AG04450 (cell line): ENCODE measurements around the gene FHIP2A. TPM values are rescaled to one million over a fixed set of nuclear protein-coding genes. Genes with fewer than 3 reads are reported as not detected.
"Not testable (repeated sequence)": the region's sequence is repeated elsewhere in the genome, so short reads cannot be mapped to it uniquely, and the experiment has no call there.

Source experiments
- CTCF ChIA-PET: fragments of 300-600, 350-600 bp; formaldehyde crosslinking; extraction: SDS; loops from one replicate; lab custom pipeline; 2022; ENCODE audit warnings: antibody characterized with exemption, inconsistent platforms; lab: Charles Lee
- POLR2A ChIA-PET: fragments of 350-600 bp; formaldehyde crosslinking; extraction: SDS; loops from one replicate; lab custom pipeline; 2021; ENCODE audit warnings: antibody characterized with exemption, inconsistent platforms; lab: Yijun Ruan, JAX
- DNase-seq: peaks from one replicate; pipeline ENCODE4 v3.0.0-alpha.2; 2011; ENCODE audit warnings: low read depth, low spot score
- H3K27ac ChIP-seq: one replicate; pipeline ENCODE4 v1.5.1; 2012; ENCODE audit warnings: low read depth, low read length, control low read depth
- H3K27me3 ChIP-seq: one replicate; pipeline ENCODE4 v1.6.0; 2012; ENCODE audit warnings: low read length; ENCODE audit not compliant: control insufficient read depth, insufficient read depth
- H3K4me3 ChIP-seq: 2 replicates; pipeline ENCODE4 v1.5.1; 2011; ENCODE audit warnings: mild to moderate bottlenecking, low read depth, low read length, control low read depth
- H3K9me3 ChIP-seq: 2 replicates; pipeline ENCODE4 v1.5.1; 2012; ENCODE audit warnings: low read length; ENCODE audit not compliant: control insufficient read depth, insufficient read depth
- polyA minus RNA-seq: library from RNA; depleted of rRNA, polyadenylated mRNA; stranded (reverse); fragments of >200 nt; gene quantifications from 2 replicates; pipeline ENCODE4 v1.2.3, GENCODE V29; 2011; rRNA and poly(A)+ RNA removed
- polyA plus RNA-seq: library from polyadenylated mRNA; depleted of rRNA; stranded (reverse); fragments of >200 nt; gene quantifications from 2 replicates; pipeline ENCODE4 v1.2.3, GENCODE V29; 2011; rRNA removed
- TF ChIP-seq, protein P1 (sequence below): IDR thresholded peaks from 2 replicates; pipeline ENCODE4 v1.5.1; 2011; ENCODE audit warnings: low read depth, low read length, control low read depth, inconsistent platforms

The FHIP2A gene, protein sequence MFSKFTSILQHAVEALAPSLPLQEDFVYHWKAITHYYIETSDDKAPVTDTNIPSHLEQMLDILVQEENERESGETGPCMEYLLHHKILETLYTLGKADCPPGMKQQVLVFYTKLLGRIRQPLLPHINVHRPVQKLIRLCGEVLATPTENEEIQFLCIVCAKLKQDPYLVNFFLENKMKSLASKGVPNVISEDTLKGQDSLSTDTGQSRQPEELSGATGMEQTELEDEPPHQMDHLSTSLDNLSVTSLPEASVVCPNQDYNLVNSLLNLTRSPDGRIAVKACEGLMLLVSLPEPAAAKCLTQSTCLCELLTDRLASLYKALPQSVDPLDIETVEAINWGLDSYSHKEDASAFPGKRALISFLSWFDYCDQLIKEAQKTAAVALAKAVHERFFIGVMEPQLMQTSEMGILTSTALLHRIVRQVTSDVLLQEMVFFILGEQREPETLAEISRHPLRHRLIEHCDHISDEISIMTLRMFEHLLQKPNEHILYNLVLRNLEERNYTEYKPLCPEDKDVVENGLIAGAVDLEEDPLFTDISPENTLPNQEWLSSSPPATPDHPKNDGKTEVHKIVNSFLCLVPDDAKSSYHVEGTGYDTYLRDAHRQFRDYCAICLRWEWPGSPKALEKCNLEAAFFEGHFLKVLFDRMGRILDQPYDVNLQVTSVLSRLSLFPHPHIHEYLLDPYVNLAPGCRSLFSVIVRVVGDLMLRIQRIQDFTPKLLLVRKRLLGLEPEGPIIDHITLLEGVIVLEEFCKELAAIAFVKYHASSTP
- polyA plus RNA-seq: 19.2 and 27.3 TPM in 2 replicates
- 36.2 and 44.8 TPM in 2 replicates for polyA minus RNA-seq

DNA sequence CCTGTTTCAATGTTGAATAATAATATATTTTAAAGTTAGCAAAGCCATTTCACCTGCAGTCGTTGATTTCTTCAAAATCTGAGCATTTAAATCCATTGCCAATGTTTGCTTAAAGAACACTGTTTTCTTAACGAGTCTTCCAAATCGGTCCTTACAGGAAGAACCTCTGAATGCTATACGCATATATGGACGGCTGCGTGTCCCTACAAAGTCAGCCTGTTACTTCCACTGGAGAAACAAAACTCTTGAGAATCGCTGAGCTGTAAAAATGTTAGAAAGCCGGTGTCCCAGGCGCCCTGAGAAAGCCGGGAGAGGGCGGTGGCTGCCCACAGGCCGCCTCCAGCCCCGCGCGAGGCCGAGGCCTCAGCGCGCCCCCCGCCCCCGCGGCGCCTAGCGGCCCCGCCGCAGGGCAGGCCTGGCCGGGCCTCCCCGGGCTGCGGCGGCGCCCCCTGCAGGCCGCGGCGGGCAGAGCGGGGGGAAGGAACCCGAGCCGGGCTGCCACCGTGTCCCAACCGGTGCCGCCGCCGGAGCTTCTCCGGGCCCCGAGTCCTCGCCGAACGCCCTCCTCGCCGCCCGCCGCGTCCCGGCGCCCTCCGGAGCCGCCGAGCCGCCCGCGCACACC lies at the start of gene FHIP2A:
Gene FHIP2A (plus strand): TSS at position 488 of the 622 bp plus-strand sequence. CDS start 299 bp downstream, outside the sequence.
- ChIA-PET CTCF (interaction anchor here (0.6 to 3.5 kb wide), 43 partner anchors 9 to 872 kb away, joined by 3 to 53 read pairs (median 4); no protein-coding TSS in a partner anchor), POLR2A (interaction anchor here (0.9 to 2.2 kb wide), 6 partner anchors 12 to 515 kb away, joined by 3 to 12 read pairs (median 4); no protein-coding TSS in a partner anchor)
- Histone ChIP-seq H3K4me3 (peak within 1 kb of the TSS; percentile 79), H3K27ac (peak within 1 kb of the TSS; percentile 99), H3K9me3 (no peaks in the 10 kb centered on the region), H3K27me3 (no peaks in the 10 kb centered on the region)
- no peak for DNase-seq
- TF ChIP-seq, protein P1, sequence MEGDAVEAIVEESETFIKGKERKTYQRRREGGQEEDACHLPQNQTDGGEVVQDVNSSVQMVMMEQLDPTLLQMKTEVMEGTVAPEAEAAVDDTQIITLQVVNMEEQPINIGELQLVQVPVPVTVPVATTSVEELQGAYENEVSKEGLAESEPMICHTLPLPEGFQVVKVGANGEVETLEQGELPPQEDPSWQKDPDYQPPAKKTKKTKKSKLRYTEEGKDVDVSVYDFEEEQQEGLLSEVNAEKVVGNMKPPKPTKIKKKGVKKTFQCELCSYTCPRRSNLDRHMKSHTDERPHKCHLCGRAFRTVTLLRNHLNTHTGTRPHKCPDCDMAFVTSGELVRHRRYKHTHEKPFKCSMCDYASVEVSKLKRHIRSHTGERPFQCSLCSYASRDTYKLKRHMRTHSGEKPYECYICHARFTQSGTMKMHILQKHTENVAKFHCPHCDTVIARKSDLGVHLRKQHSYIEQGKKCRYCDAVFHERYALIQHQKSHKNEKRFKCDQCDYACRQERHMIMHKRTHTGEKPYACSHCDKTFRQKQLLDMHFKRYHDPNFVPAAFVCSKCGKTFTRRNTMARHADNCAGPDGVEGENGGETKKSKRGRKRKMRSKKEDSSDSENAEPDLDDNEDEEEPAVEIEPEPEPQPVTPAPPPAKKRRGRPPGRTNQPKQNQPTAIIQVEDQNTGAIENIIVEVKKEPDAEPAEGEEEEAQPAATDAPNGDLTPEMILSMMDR: peak; percentile 37; the same call in 1 of the 2 replicates

DNA sequence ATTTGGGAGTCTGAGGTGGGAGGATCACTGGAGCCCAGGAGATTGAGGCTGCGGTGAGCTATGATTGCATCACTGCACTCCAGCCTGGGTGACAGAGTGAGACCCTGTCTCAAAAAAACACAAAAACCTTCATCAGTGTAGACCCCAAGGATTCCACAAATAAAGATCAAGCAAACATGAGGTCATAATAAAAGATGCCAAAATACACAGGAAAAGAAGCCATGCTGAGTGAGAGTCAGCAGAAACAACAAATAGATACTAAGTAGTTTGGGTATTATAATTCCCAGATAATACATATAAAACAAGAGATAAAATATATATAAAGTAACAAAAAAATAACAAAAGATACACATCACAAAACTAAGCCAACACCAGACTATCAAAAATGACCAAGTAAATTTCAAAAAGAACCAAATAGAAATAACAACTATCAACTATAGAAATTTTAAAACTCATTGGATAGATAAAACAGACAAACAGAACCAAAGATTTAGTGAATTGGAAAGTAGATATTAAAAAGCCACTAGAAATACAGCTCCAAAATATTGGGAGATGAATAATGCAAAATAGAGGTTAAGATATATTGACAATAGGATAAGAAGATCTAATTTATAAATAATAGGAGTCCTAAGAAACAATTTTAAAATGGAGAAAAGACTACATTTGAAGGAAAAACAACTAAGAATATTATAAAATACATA lies 48.9 kb upstream of the FHIP2A start:
- POLR2A ChIA-PET: no interaction called here
- DNase-seq: no peak

DNA sequence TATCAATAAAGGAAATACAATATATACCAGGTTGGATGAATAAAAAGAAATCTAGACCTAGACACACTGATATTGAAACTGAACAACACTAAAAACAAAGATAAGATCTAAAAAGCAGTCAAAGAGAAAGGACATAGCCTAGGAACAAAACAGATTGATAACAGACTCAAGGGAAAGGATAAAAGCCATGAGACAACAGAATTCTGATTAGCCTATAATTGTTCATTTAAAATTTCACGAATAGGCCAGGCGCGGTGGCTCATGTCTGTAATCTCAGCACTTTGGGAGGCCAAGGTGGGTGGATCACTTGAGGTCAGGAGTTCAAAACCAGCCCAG lies 48.4 kb upstream of the FHIP2A start:
- H3K27ac ChIP-seq: no peak overlapping the region

More for the DNA sequence above, 48.9 kb upstream of the FHIP2A start:
- CTCF ChIA-PET: interaction anchor here (1.3 to 1.5 kb wide), 2 partner anchors 20 to 222 kb away, joined by 3 to 5 read pairs; no protein-coding TSS in a partner anchor
- Histone ChIP-seq H3K27ac (no peak overlapping the region), H3K4me3 (no peak overlapping the region), H3K9me3 (no peaks in the 10 kb centered on the region), H3K27me3 (no peaks in the 10 kb centered on the region)
- TF ChIP-seq, protein P1: no peak

DNA sequence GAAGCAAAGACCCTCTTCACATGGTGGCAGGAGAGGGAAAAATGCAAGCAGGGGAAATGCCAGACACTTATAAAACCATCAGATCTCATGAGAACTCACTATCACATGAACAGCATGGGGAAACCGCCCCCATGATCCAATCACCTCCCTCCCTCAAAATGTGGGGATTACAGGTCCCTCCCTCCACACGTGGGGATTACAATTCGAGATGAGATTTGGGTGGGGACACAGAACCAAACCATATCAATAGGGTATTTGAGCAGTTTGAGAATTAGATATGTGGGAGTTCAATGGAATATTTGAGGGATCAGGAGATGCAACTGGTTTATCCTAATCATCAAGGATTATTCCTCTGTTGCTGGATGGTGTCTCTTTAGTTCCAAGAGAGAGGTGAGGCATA lies 46.5 kb upstream of the FHIP2A start:
- CTCF ChIA-PET, DNase-seq, H3K4me3 ChIP-seq, H3K27me3 ChIP-seq, H3K27ac ChIP-seq, POLR2A ChIA-PET, H3K9me3 ChIP-seq: not testable (repeated sequence)

More for the DNA sequence above, 48.4 kb upstream of the FHIP2A start:
- H3K27me3 ChIP-seq: no peaks in the 10 kb centered on the region
- POLR2A ChIA-PET: no interaction called here
- DNase-seq: no peak
- TF ChIP-seq, protein P1: no peak
- no peaks in the 10 kb centered on the region for H3K9me3 ChIP-seq
- H3K4me3 ChIP-seq: no peak overlapping the region
- CTCF ChIA-PET: no interaction called here

DNA sequence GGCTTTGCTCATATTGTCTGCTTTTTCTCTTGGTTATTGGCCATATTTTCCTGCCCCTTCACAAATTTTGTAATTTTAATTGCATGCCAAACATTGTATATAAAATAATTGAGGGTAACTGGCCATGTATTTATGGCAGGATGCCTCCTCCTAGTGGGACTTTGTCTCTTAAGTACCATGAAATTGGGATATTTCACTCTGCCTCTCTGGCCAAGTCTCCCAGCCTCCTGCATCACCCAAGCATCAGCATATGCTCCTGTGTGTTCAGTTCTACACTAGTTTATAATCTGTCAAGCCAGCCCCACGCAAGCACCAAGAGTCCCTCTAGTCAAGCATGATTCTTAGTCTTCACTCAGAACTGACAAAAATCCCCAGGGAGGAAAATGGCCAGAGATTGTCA lies 44.2 kb upstream of the FHIP2A start:
- POLR2A ChIA-PET: no interaction called here
- no peaks in the 10 kb centered on the region for H3K9me3 ChIP-seq
- no peak overlapping the region for H3K4me3 ChIP-seq
- H3K27me3 ChIP-seq: no peaks in the 10 kb centered on the region
- no peak for DNase-seq
- TF ChIP-seq, protein P1: no peak
- H3K27ac ChIP-seq: no peak overlapping the region
- CTCF ChIA-PET: interaction anchor here (1.0 kb wide), 1 partner anchor 9 kb away, joined by 3 read pairs; no protein-coding TSS in a partner anchor
